Muscle layer of colon (tissue), 2 donors: ENCODE data around the gene JAKMIP3.

Experiments used
- H3K27ac ChIP-seq: one replicate; pipeline ENCODE4 v1.7.0; 2013; ENCODE audit warnings: low read depth, mild to moderate bottlenecking, low read length, moderate library complexity
- H3K27me3 ChIP-seq, 2 donors: one replicate each; pipeline ENCODE4 v1.7.0; 2013; ENCODE audit warnings: low read length in 2 of 2, mild to moderate bottlenecking in 2 of 2; ENCODE audit not compliant: insufficient read depth in 2 of 2, control insufficient read depth in 1 of 2
- H3K36me3 ChIP-seq: one replicate; pipeline ENCODE4 v1.7.0; 2013; ENCODE audit warnings: mild to moderate bottlenecking, low read length; ENCODE audit not compliant: insufficient read depth
- H3K4me1 ChIP-seq: one replicate; pipeline ENCODE4 v1.7.0; 2013; ENCODE audit warnings: mild to moderate bottlenecking, low read length; ENCODE audit not compliant: insufficient read depth
- H3K4me3 ChIP-seq, 2 donors: one replicate each; pipeline ENCODE4 v1.7.0; 2013; ENCODE audit warnings: low read length in 2 of 2, low read depth in 1 of 2, mild to moderate bottlenecking in 1 of 2, moderate library complexity in 1 of 2
- H3K9ac ChIP-seq: one replicate; pipeline ENCODE4 v1.7.0; 2013; ENCODE audit warnings: low read length
- H3K9me3 ChIP-seq: one replicate; pipeline ENCODE4 v1.7.0; 2013; ENCODE audit warnings: mild to moderate bottlenecking, low read length
- donor health status: abdominal sarcoma.
- donor health status: Adenocarcinoma of cecum.

JAKMIP3 gene

GRCh38 chr10:132045324-132045723 lies 20.4 kb upstream of the JAKMIP3 start:
- H3K36me3 ChIP-seq, result no peaks in the 10 kb centered on the region
- no peak overlapping the region for H3K4me3 ChIP-seq
- no peaks in the 10 kb centered on the region for H3K9me3 ChIP-seq
- H3K9ac ChIP-seq, result no peak overlapping the region
- H3K27ac ChIP-seq, result no peak overlapping the region
- H3K27me3 ChIP-seq, result peaks cover 0 to 5% of the 10 kb centered on the region in 2 donors
- no peaks in the 10 kb centered on the region for H3K4me1 ChIP-seq

GRCh38 chr10:132047575-132048293 lies 18.0 kb upstream of the JAKMIP3 start:
- Histone ChIP-seq H3K4me3 (no peak overlapping the region), H3K9ac (no peak overlapping the region), H3K4me1 (no peaks in the 10 kb centered on the region), H3K27ac (no peak overlapping the region), H3K9me3 (peaks cover 11% of the 10 kb centered on the region), H3K27me3 (peaks cover 0 to 5% of the 10 kb centered on the region in 2 donors), H3K36me3 (no peaks in the 10 kb centered on the region)

GRCh38 chr10:132048294-132048667 lies 17.5 kb upstream of the JAKMIP3 start:
- Histone ChIP-seq H3K4me1 (no peaks in the 10 kb centered on the region), H3K4me3 (no peak overlapping the region), H3K9ac (no peak overlapping the region), H3K27me3 (peaks cover 0 to 5% of the 10 kb centered on the region in 2 donors), H3K27ac (no peak overlapping the region), H3K9me3 (peaks cover 11% of the 10 kb centered on the region), H3K36me3 (no peaks in the 10 kb centered on the region)

- no peaks in the 10 kb centered on the region for H3K4me1 ChIP-seq
- H3K27me3 ChIP-seq, result no peaks in the 10 kb centered on the region
- no peak overlapping the region for H3K27ac ChIP-seq
- no peak overlapping the region for H3K4me3 ChIP-seq
- no peaks in the 10 kb centered on the region for H3K36me3 ChIP-seq
- no peak overlapping the region for H3K9ac ChIP-seq
- peaks cover 11% of the 10 kb centered on the region for H3K9me3 ChIP-seq
These were observed 15.6 kb upstream of the JAKMIP3 start for GRCh38 chr10:132050191-132050590.

GRCh38 chr10:132052124-132052523 lies 13.6 kb upstream of the JAKMIP3 start:
- Histone ChIP-seq H3K9ac (no peak overlapping the region), H3K9me3 (peaks cover 11% of the 10 kb centered on the region), H3K27ac (no peak overlapping the region), H3K4me3 (no peak overlapping the region), H3K4me1 (no peaks in the 10 kb centered on the region), H3K36me3 (no peaks in the 10 kb centered on the region), H3K27me3 (no peaks in the 10 kb centered on the region)

GRCh38 chr10:132054564-132054963 lies 11.2 kb upstream of the JAKMIP3 start:
- H3K27me3 ChIP-seq, result no peaks in the 10 kb centered on the region
- H3K9me3 ChIP-seq, result peaks cover 11% of the 10 kb centered on the region
- no peak overlapping the region for H3K9ac ChIP-seq
- no peaks in the 10 kb centered on the region for H3K36me3 ChIP-seq
- H3K4me1 ChIP-seq, result no peaks in the 10 kb centered on the region
- H3K4me3 ChIP-seq, result no peak overlapping the region
- H3K27ac ChIP-seq, result no peak overlapping the region

- Histone ChIP-seq H3K27me3 (no peaks in the 10 kb centered on the region), H3K4me3 (no peak overlapping the region), H3K4me1 (no peaks in the 10 kb centered on the region), H3K9ac (no peak overlapping the region), H3K36me3 (no peaks in the 10 kb centered on the region), H3K9me3 (peaks cover 11% of the 10 kb centered on the region), H3K27ac (no peak overlapping the region)
These were observed 10.1 kb upstream of the JAKMIP3 start for GRCh38 chr10:132055616-132056015.

- Histone ChIP-seq H3K36me3 (no peaks in the 10 kb centered on the region), H3K27ac (no peak overlapping the region), H3K27me3 (no peaks in the 10 kb centered on the region), H3K9ac (no peak overlapping the region), H3K4me3 (no peak overlapping the region), H3K4me1 (no peaks in the 10 kb centered on the region), H3K9me3 (peaks cover 8% of the 10 kb centered on the region)
These were observed 9.1 kb upstream of the JAKMIP3 start for GRCh38 chr10:132056663-132057062.

- no peak overlapping the region for H3K9ac ChIP-seq
- H3K27ac ChIP-seq, result no peak overlapping the region
- H3K9me3 ChIP-seq, result peaks cover 2% of the 10 kb centered on the region
- no peaks in the 10 kb centered on the region for H3K4me1 ChIP-seq
- no peak overlapping the region for H3K4me3 ChIP-seq
- no peaks in the 10 kb centered on the region for H3K36me3 ChIP-seq
- H3K27me3 ChIP-seq, result no peaks in the 10 kb centered on the region
These were observed 8.5 kb upstream of the JAKMIP3 start for GRCh38 chr10:132057191-132057681.

- Histone ChIP-seq H3K27ac (no peak overlapping the region), H3K9ac (no peak overlapping the region), H3K4me3 (no peak overlapping the region), H3K4me1 (no peaks in the 10 kb centered on the region), H3K27me3 (no peaks in the 10 kb centered on the region), H3K9me3 (no peaks in the 10 kb centered on the region), H3K36me3 (no peaks in the 10 kb centered on the region)
These were observed 7.5 kb upstream of the JAKMIP3 start for GRCh38 chr10:132058111-132058745.

- Histone ChIP-seq H3K36me3 (no peaks in the 10 kb centered on the region), H3K9me3 (no peaks in the 10 kb centered on the region), H3K4me3 (no peak overlapping the region), H3K9ac (no peak overlapping the region), H3K27me3 (no peaks in the 10 kb centered on the region), H3K27ac (no peak overlapping the region), H3K4me1 (no peaks in the 10 kb centered on the region)
These were observed 6.7 kb upstream of the JAKMIP3 start for GRCh38 chr10:132058793-132059759.
